H9 (cell line): ENCODE measurements around the gene PCDHGA10. TPM values are rescaled to one million over a fixed set of nuclear protein-coding genes. Genes with fewer than 3 reads are reported as not detected.

Source experiments
- DNase-seq: peaks from one replicate; pipeline ENCODE4 v3.0.0-alpha.2; 2017
- H2AFZ ChIP-seq: one replicate; pipeline ENCODE4 v1.6.1; 2013; ENCODE audit warnings: mild to moderate bottlenecking, low read length, control low read depth, moderate library complexity
- H2AK5ac ChIP-seq: 2 replicates; pipeline ENCODE4 v1.6.1; 2013; ENCODE audit warnings: low read length, control low read depth, mixed read lengths; ENCODE audit not compliant: insufficient read length
- H2BK120ac ChIP-seq: one replicate; pipeline ENCODE4 v1.6.1; 2013; ENCODE audit warnings: low read depth, mild to moderate bottlenecking, low read length, control low read depth, inconsistent platforms; ENCODE audit not compliant: poor library complexity, severe bottlenecking
- H2BK12ac ChIP-seq: 2 replicates; pipeline ENCODE4 v1.6.1; 2013; ENCODE audit warnings: low read length, control low read depth, mixed read lengths, low read depth; ENCODE audit not compliant: insufficient read length
- H2BK15ac ChIP-seq: 2 replicates; pipeline ENCODE4 v1.6.1; 2013; ENCODE audit warnings: low read depth, low read length, control low read depth
- H2BK20ac ChIP-seq: one replicate; pipeline ENCODE4 v1.6.1; 2013; ENCODE audit warnings: low read depth, mild to moderate bottlenecking, low read length, control low read depth, inconsistent platforms; ENCODE audit not compliant: poor library complexity, severe bottlenecking
- H2BK5ac ChIP-seq: 2 replicates; pipeline ENCODE4 v1.6.1; 2013; ENCODE audit warnings: low read length, control low read depth, mixed read lengths; ENCODE audit not compliant: insufficient read length
- H3K14ac ChIP-seq: 2 replicates; pipeline ENCODE4 v1.6.1; 2013; ENCODE audit warnings: low read length, control low read depth; ENCODE audit not compliant: insufficient read depth
- H3K18ac ChIP-seq: 2 replicates; pipeline ENCODE4 v1.6.1; 2013; ENCODE audit warnings: low read depth, mild to moderate bottlenecking, mixed read lengths, low read length, control low read depth; ENCODE audit not compliant: insufficient read length
- H3K23ac ChIP-seq: 2 replicates; pipeline ENCODE4 v1.6.1; 2013; ENCODE audit warnings: low read length, control low read depth, mixed read lengths, low read depth; ENCODE audit not compliant: insufficient read length
- H3K23me2 ChIP-seq: 2 replicates; pipeline ENCODE4 v1.6.1; 2013; ENCODE audit warnings: low read depth, mild to moderate bottlenecking, mixed read lengths, low read length, control low read depth; ENCODE audit not compliant: insufficient read length, poor library complexity, severe bottlenecking
- H3K27ac ChIP-seq: 2 replicates; pipeline ENCODE4 v1.5.1; 2013; ENCODE audit warnings: low read length, control low read depth, mixed read lengths, low read depth; ENCODE audit not compliant: insufficient read length
- H3K27me3 ChIP-seq: 2 replicates; pipeline ENCODE4 v1.6.1; 2013; ENCODE audit warnings: low read length, control low read depth, inconsistent platforms; ENCODE audit not compliant: insufficient read depth
- H3K4ac ChIP-seq: 2 replicates; pipeline ENCODE4 v1.6.1; 2013; ENCODE audit warnings: low read depth, mild to moderate bottlenecking, control low read depth, inconsistent platforms, low read length, moderate library complexity
- H3K4me1 ChIP-seq: 2 replicates; pipeline ENCODE4 v1.6.1; 2013; ENCODE audit warnings: low read length, control low read depth, inconsistent platforms; ENCODE audit not compliant: insufficient read depth
- H3K4me2 ChIP-seq: 2 replicates; pipeline ENCODE4 v1.6.1; 2013; ENCODE audit warnings: low read length, control low read depth, mixed read lengths; ENCODE audit not compliant: insufficient read length, insufficient read depth
- H3K56ac ChIP-seq: 2 replicates; pipeline ENCODE4 v1.6.1; 2013; ENCODE audit warnings: low read depth, mild to moderate bottlenecking, mixed read lengths, low read length, control low read depth; ENCODE audit not compliant: insufficient read length
- H3K79me1 ChIP-seq: 2 replicates; pipeline ENCODE4 v1.6.1; 2013; ENCODE audit warnings: low read depth, mild to moderate bottlenecking, moderate library complexity, low read length, control low read depth, inconsistent platforms; ENCODE audit not compliant: insufficient read depth, poor library complexity, severe bottlenecking
- H3K79me2 ChIP-seq: 2 replicates; pipeline ENCODE4 v1.6.1; 2013; ENCODE audit warnings: low read length, control low read depth, inconsistent platforms; ENCODE audit not compliant: insufficient read depth
- H3K9ac ChIP-seq: 2 replicates; pipeline ENCODE4 v1.6.1; 2013; ENCODE audit warnings: low read length, control low read depth, mixed read lengths; ENCODE audit not compliant: insufficient read length; ENCODE audit errors: extremely low read depth
- H3K9me3 ChIP-seq: one replicate; pipeline ENCODE4 v1.6.1; 2013; ENCODE audit warnings: low read depth, low read length, inconsistent platforms; ENCODE audit not compliant: control insufficient read depth
- H3T11ph ChIP-seq: one replicate; pipeline ENCODE4 v1.6.1; 2013; ENCODE audit warnings: mild to moderate bottlenecking, low read length, control low read depth, inconsistent platforms
- H4K20me1 ChIP-seq: one replicate; pipeline ENCODE4 v1.6.1; 2013; ENCODE audit not compliant: control insufficient read depth, insufficient read length, insufficient read depth
- H4K5ac ChIP-seq: 2 replicates; pipeline ENCODE4 v1.6.1; 2013; ENCODE audit warnings: low read depth, mild to moderate bottlenecking, mixed read lengths, low read length, control low read depth; ENCODE audit not compliant: insufficient read length
- H4K8ac ChIP-seq: replicated peaks from 2 replicates; pipeline ENCODE4 v1.6.1; 2013; ENCODE audit warnings: low read length, control low read depth, mixed read lengths, low read depth; ENCODE audit not compliant: insufficient read length
- H4K91ac ChIP-seq: 2 replicates; pipeline ENCODE4 v1.6.1; 2013; ENCODE audit warnings: low read depth, mild to moderate bottlenecking, moderate library complexity, mixed read lengths, low read length, control low read depth; ENCODE audit not compliant: insufficient read length
- H3K27ac Mint-ChIP-seq, 3 experiments: 2 replicates in 2 of 3; 3 replicates in 1 of 3; pipeline ENCODE4 v1.8.0; 2020 to 2021; ENCODE audit warnings: mixed read lengths in 3 of 3, mild to moderate bottlenecking in 1 of 3, moderate library complexity in 1 of 3
- H3K27me3 Mint-ChIP-seq: 2 replicates; pipeline ENCODE4 v1.8.0; 2021; ENCODE audit warnings: low read depth, mild to moderate bottlenecking, moderate library complexity, mixed read lengths
- H3K36me3 Mint-ChIP-seq, 3 experiments: 2 replicates in 2 of 3; 3 replicates in 1 of 3; pipeline ENCODE4 v1.8.0; 2020 to 2021; ENCODE audit warnings: low read depth in 3 of 3, mixed read lengths in 3 of 3; ENCODE audit not compliant: insufficient read depth in 1 of 3
- H3K4me1 Mint-ChIP-seq, 2 experiments: 2 replicates each; pipeline ENCODE4 v1.8.0; 2020; ENCODE audit warnings: mixed read lengths in 2 of 2
- H3K4me3 Mint-ChIP-seq, 2 experiments: 2 replicates in 1 of 2; 3 replicates in 1 of 2; pipeline ENCODE4 v1.8.0; 2020 to 2021; ENCODE audit warnings: mild to moderate bottlenecking in 2 of 2, mixed read lengths in 2 of 2, moderate library complexity in 1 of 2
- H3K9me3 Mint-ChIP-seq, 2 experiments: 2 replicates in 1 of 2; 3 replicates in 1 of 2; pipeline ENCODE4 v1.8.0; 2020; ENCODE audit warnings: mild to moderate bottlenecking in 2 of 2, mixed read lengths in 2 of 2, moderate library complexity in 1 of 2
- CTCF ChIP-seq: fragments of 200-600 bp; sonication (generic); conservative IDR thresholded peaks from 3 replicates; pipeline ENCODE4 v1.8.0; 2021; ENCODE audit warnings: antibody characterized with exemption, mild to moderate bottlenecking
- WGBS: extraction: QIAGEN DNeasy Blood & Tissue Kit; methylation state at CpG from one replicate; pipeline ENCODE4 v1.1.7; 2013; ENCODE audit warnings: missing lambda C conversion rate, low lambda C conversion rate, mixed read lengths; ENCODE audit not compliant: insufficient read length; ENCODE audit errors: extremely low coverage; 5-methylcytosine and 5-hydroxymethylcytosine counted together
- total RNA-seq: library from RNA; stranded (reverse); gene quantifications from 2 replicates; pipeline ENCODE4 v1.2.1, GENCODE V29; 2021

Gene PCDHGA10
- total RNA-seq, 1 experiment from 2014 or later: 15.1 TPM

- Histone ChIP-seq H2BK120ac (no peak within 1 kb of the TSS), H3K23ac (no peak within 1 kb of the TSS), H3K23me2 (no peaks in the 10 kb centered on the region), H2BK20ac (no peak within 1 kb of the TSS), H3T11ph (no peak within 1 kb of the TSS), H3K27me3 (no peaks in the 10 kb centered on the region), H3K14ac (no peak within 1 kb of the TSS), H2AK5ac (no peak within 1 kb of the TSS), H4K8ac (no peak within 1 kb of the TSS), H3K4me1 (no peaks in the 10 kb centered on the region), H3K9ac (no peak within 1 kb of the TSS), H3K4ac (no peak within 1 kb of the TSS), H3K79me1 (no peaks in the 10 kb centered on the region), H2BK12ac (no peak within 1 kb of the TSS), H3K9me3 (peaks cover 23% of the 10 kb centered on the region), H2AFZ (no peak within 1 kb of the TSS), H3K18ac (no peak within 1 kb of the TSS), H3K27ac (no peak within 1 kb of the TSS), H4K5ac (no peak within 1 kb of the TSS), H3K4me2 (no peak within 1 kb of the TSS), H3K56ac (no peak within 1 kb of the TSS), H2BK5ac (no peak within 1 kb of the TSS), H4K91ac (no peak within 1 kb of the TSS), H3K79me2 (no peaks in the 10 kb centered on the region), H2BK15ac (no peak within 1 kb of the TSS), H4K20me1 (no peaks in the 10 kb centered on the region)
- peaks cover 3% of the 10 kb centered on the region for H3K27me3 Mint-ChIP-seq
- peaks cover 54 to 83% (median 63%) of the 10 kb centered on the region in 3 experiments for H3K36me3 Mint-ChIP-seq
- no peak; the same call in 2 of the 3 replicates for TF ChIP-seq CTCF
- WGBS: no CpG with 5 or more reads among the region's 33 CpGs
- no peaks in the 10 kb centered on the region for H3K4me1 Mint-ChIP-seq
- peaks cover 70 to 79% of the 10 kb centered on the region in 2 experiments for H3K9me3 Mint-ChIP-seq
- no peak within 1 kb of the TSS for H3K27ac Mint-ChIP-seq
- no peak within 1 kb of the TSS; a peak in 1 of 5 replicates for H3K4me3 Mint-ChIP-seq
- no peak for DNase-seq
Observed at GRCh38 chr5:141430332-141431113, 17.7 kb downstream of the PCDHGA10 start, which contains the start of gene PCDHGA12. Gene PCDHGA12, plus strand, starts transcription at chr5:141430507. Its CDS starts 253 bp downstream, at chr5:141430760.
